ENCODE results near the gene SLC34A2. TPM values are rescaled to one million over a fixed set of nuclear protein-coding genes. Genes with fewer than 3 reads are reported as not detected.

Gene SLC34A2
- total and polyA plus RNA-seq, 2 of the 8 experiments (the other 6 are each of a cell fraction or from before 2014, with no cell fraction given), result 2.2 to 2.9 TPM

DNA sequence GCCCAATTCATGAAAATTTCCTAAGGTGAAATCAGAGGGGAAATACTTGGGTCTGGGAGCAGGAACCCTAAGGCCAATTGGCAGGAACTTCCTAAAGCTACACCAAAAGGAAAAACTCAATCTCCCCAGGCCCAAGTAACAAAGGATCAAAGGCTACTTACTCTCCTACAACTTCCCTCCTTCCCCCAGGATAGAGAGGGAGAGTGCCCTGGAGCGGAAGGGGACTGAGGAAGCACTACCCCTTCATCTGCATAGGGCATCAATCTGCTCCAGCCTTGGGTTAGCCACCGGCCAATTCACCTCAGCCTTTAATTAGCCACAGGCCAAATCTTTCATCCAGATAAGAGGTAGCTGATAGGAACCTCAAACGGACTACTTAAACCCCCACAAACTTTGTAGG, 55.0 kb downstream of the SLC34A2 start:
- Histone ChIP-seq H3K79me2 (ENCODE audit: control insufficient read depth in 1 of 2, insufficient read depth in 2 of 2, low read length in 2 of 2) (no peaks in the 10 kb centered on the region), H2AK5ac (ENCODE audit: low read depth, low read length) (no peak overlapping the region), H4K8ac (ENCODE audit: extremely low read depth, insufficient read depth, low read length) (no peak overlapping the region), H3K4me1 (replicated peaks in 1 of 4; ENCODE audit: control insufficient read depth in 3 of 4, insufficient read depth in 4 of 4, low read length in 3 of 4) (no peaks in the 10 kb centered on the region; a peak in 1 of 7 replicates), H2AFZ (ENCODE audit: low read length) (no peak overlapping the region), H3K4me3 (ENCODE audit: extremely low read depth in 1 of 4, insufficient read depth in 2 of 4, low read depth in 3 of 4, low read length in 4 of 4) (no peak overlapping the region), H4K20me1 (replicated peaks in 1 of 2; ENCODE audit: control insufficient read depth in 1 of 2, insufficient read depth in 2 of 2, low read length in 2 of 2) (no peaks in the 10 kb centered on the region), H3K27ac (ENCODE audit: low read depth, low read length) (no peak overlapping the region), H4K91ac (replicated peaks; ENCODE audit: insufficient read length, low read length) (no peak overlapping the region), H3K4ac (replicated peaks; ENCODE audit: insufficient read length, low read depth, low read length) (no peak overlapping the region), H3K23ac (ENCODE audit: insufficient read length) (no peak overlapping the region), H2BK15ac (ENCODE audit: low read length) (no peak overlapping the region), H3K56ac (replicated peaks; ENCODE audit: insufficient read length, low read depth, low read length) (no peak overlapping the region), H3K27me3 (replicated peaks in 1 of 4; ENCODE audit: control insufficient read depth in 3 of 4, extremely low read depth in 1 of 4, insufficient read depth in 3 of 4, low read length in 3 of 4) (no peaks in the 10 kb centered on the region), H3K18ac (ENCODE audit: extremely low read depth, low read length) (no peak overlapping the region), H3K23me2 (ENCODE audit: low read depth, low read length) (no peaks in the 10 kb centered on the region), H3K9me3 (ENCODE audit: insufficient read depth in 2 of 2, low read depth in 1 of 2, low read length in 1 of 2) (no peaks in the 10 kb centered on the region), H3K36me3 (ENCODE audit: control insufficient read depth in 2 of 4, insufficient read depth in 4 of 4, low read length in 3 of 4) (no peaks in the 10 kb centered on the region), H3K4me2 (ENCODE audit: insufficient read depth in 1 of 2, low read depth in 2 of 2, low read length in 2 of 2) (no peak overlapping the region), H3K9ac (replicated peaks in 1 of 4; ENCODE audit: extremely low read depth in 1 of 4, low read depth in 3 of 4, low read length in 3 of 4) (no peak overlapping the region), H3K79me1 (ENCODE audit: low read depth, low read length) (no peaks in the 10 kb centered on the region), H2BK5ac (ENCODE audit: low read depth, low read length) (no peak overlapping the region), H2BK120ac (replicated peaks; ENCODE audit: low read depth, low read length) (no peak overlapping the region), H3K14ac (ENCODE audit: insufficient read length) (no peak overlapping the region), H4K5ac (ENCODE audit: insufficient read length, low read depth, low read length) (no peak overlapping the region), H2BK12ac (ENCODE audit: low read depth, low read length) (no peak overlapping the region), H2BK20ac (ENCODE audit: low read length) (no peak overlapping the region)
- CTCF ChIA-PET (ENCODE audit: partially characterized antibody), result interaction anchor here (1.5 kb wide), 1 partner anchor 47 kb away, joined by 4 read pairs; no protein-coding TSS in a partner anchor
- DNase-seq (ENCODE audit: low read depth in 1 of 2, low spot score in 2 of 2) (no peak), FAIRE-seq (no peak)
- POLR2A ChIA-PET (ENCODE audit: partially characterized antibody), result no interaction called here
- 88% methylated on average over 3 of the region's 3 CpGs; no CpG with 5 or more reads in 1 of the 2 experiments for WGBS, 2 experiments (ENCODE audit: extremely low coverage in 1 of 2, insufficient coverage in 1 of 2, insufficient read length in 1 of 2, insufficient replicate concordance in 2 of 2, low coverage in 1 of 2, low lambda C conversion rate in 2 of 2, missing lambda C conversion rate in 1 of 2)
- TF ChIP-seq TCF12 (IDR thresholded peaks at IDR 0.05; ENCODE audit: low read depth, low read length) (no peak), TAF7 (optimal IDR thresholded peaks at IDR 0.05; ENCODE audit: borderline replicate concordance, low read depth, low read length) (no peak), SIN3A (conservative IDR thresholded peaks at IDR 0.05 in 1 of 2, IDR thresholded peaks at IDR 0.05 in 1 of 2; ENCODE audit: low read depth in 1 of 2, low read length in 2 of 2) (no peak), JUN (IDR thresholded peaks at IDR 0.05; ENCODE audit: low read depth, low read length) (no peak), CTCF (IDR thresholded peaks at IDR 0.05; ENCODE audit: control extremely low read depth in 1 of 3, insufficient read depth in 1 of 3, low read depth in 1 of 3, low read length in 3 of 3) (no peak), RFX5 (IDR thresholded peaks at IDR 0.05; ENCODE audit: borderline replicate concordance, low read depth, low read length) (no peak), TAF1 (IDR thresholded peaks at IDR 0.05; ENCODE audit: low read depth, low read length) (no peak), CHD1 (IDR thresholded peaks at IDR 0.05; ENCODE audit: low read depth, low read length) (no peak), RBBP5 (IDR thresholded peaks at IDR 0.05; ENCODE audit: borderline replicate concordance, low read depth, low read length) (no peak), EP300 (IDR thresholded peaks at IDR 0.05; ENCODE audit: borderline replicate concordance in 1 of 2, low read depth in 2 of 2, low read length in 2 of 2) (no peak), POLR2A (IDR thresholded peaks at IDR 0.05; ENCODE audit: control extremely low read depth in 1 of 2, low read depth in 2 of 2, low read length in 2 of 2) (no peak), EZH2 (IDR thresholded peaks at IDR 0.05; ENCODE audit: low read depth, low read length, severe bottlenecking) (no peak)

Measured in H1 (cell line).